ENCODE results near the gene NTMT1.

The NTMT1 gene

DNA sequence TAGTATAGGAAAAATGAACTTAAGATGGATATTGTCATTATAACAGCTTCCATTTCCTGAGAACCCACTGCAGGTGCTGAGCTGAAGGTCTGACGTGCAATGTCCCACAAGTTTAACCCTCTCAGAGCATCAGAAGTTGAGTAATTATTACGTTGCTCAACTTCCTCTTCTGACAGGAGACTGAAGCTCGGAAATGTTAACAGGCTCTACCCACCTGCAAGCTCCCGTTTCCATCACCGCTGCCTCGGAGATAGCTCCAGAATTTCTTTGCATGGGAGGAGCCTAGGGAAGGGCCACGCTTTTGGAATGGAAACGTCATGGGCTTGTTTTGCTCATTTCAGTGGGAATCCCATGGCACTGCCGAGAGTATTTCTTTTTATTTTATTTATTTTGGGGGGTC lies 1.0 kb upstream of the NTMT1 start:
- DNase-seq (ENCODE audit: insufficient read length, low spot score) (no peak), FAIRE-seq (no peak)
- TF ChIP-seq POLR2AphosphoS5 (IDR thresholded peaks at IDR 0.05; ENCODE audit: low read depth, low read length) (no peak), POLR2A (IDR thresholded peaks at IDR 0.05; ENCODE audit: low read depth, low read length) (no peak), SPI1 (IDR thresholded peaks at IDR 0.05; ENCODE audit: low read depth, low read length) (peak; percentile 24; the same call in 1 of the 2 replicates), POU2F2 (IDR thresholded peaks at IDR 0.05; ENCODE audit: low read depth, low read length) (no peak), PAX5 (IDR thresholded peaks at IDR 0.05; ENCODE audit: insufficient read depth, low read length, severe bottlenecking) (no peak), TAF1 (IDR thresholded peaks at IDR 0.05; ENCODE audit: low read depth, low read length) (no peak)

DNA sequence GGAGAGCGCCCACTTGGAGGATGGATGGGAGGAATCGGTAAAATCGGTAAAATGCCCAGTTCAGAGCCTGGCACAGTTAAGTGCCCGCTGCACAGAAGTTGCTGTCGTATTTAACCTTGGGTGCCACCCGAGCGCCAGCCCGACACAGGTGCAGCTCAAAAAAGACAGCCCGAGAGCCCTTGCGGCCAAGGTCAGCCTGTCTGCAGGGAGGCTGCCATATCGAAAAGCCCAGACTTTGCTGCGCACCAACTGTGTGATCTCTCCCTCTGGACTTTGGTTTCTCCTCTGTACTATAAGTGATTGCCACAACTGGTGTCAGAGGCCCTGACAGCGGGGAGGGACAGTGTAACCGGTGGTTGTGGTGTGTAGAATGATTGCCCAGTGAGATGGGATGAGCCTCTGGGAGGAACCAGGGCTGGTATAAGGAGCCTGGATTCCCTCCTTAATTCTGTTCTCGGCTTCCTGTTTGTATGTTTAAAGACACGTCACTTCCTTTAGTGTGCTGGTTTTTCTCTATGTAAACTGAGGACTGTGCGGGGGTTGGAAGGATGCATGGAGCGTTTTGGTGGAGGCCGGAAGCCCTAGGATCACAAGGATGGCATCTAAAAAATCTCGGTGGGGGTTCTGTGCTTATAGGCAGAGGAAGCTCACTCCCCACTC lies 792 bp downstream of the NTMT1 start:
- FAIRE-seq (no peak), DNase-seq (ENCODE audit: insufficient read length, low spot score) (no peak)
- TF ChIP-seq TAF1 (IDR thresholded peaks at IDR 0.05; ENCODE audit: low read depth, low read length) = no peak
- no peak for TF ChIP-seq PAX5 (IDR thresholded peaks at IDR 0.05; ENCODE audit: insufficient read depth, low read length, severe bottlenecking)
- 0 out of 2 replicates have a peak, but pooled peaks have one; percentile 5 for TF ChIP-seq SPI1 (IDR thresholded peaks at IDR 0.05; ENCODE audit: low read depth, low read length)
- TF ChIP-seq POLR2AphosphoS5 (IDR thresholded peaks at IDR 0.05; ENCODE audit: low read depth, low read length) = no peak; the same call in 1 of the 2 replicates
- no peak for TF ChIP-seq POU2F2 (IDR thresholded peaks at IDR 0.05; ENCODE audit: low read depth, low read length)
- TF ChIP-seq POLR2A (IDR thresholded peaks at IDR 0.05; ENCODE audit: low read depth, low read length) = no peak

DNA sequence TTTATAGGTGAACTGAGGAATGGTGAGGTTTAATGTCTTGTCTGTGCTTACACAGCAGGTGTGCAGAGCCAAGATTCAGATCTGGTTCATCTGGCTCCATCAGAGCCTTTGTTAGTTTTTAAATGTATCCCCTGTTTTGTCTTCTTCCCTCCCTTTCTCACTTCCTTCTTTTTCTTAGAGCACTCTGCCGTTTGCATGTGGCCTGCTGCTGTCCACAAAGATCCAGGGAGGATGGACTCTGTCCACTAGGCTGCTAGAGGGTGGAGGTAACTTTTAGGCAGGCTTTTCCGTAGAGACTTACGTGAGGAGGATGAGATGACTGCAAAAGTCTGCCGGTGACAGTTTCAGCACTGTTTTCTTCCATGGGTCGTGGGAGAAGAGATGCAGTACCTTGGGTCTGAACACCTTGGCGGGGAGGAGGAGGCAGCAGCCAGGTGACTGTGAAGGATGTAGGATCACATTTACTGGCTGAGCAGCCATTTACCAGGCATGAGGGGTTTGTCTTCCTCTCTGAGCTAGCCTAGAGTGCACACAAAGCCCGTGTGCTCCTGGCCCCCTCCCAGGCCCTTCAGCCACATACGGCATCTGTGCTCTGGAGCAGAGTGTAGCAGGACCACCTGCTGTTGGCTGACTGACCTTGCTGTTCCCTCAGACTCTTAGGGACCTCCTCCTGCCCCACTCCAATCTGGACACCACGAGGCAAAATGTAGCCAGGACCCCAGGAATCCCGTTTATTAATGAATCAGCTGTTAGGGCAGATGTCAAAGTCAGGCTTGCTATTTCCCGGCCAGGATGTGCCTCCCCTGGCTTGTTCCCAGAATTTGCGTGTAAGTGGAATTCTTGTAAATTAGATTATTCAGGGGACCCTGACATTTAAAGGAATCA lies 1.8 kb downstream of the NTMT1 start:
- no peak for FAIRE-seq
- TF ChIP-seq SPI1 (IDR thresholded peaks at IDR 0.05; ENCODE audit: low read depth, low read length) (peak; percentile 66; the same call in 1 of the 2 replicates), POLR2A (IDR thresholded peaks at IDR 0.05; ENCODE audit: low read depth, low read length) (no peak), POU2F2 (IDR thresholded peaks at IDR 0.05; ENCODE audit: low read depth, low read length) (no peak), TAF1 (IDR thresholded peaks at IDR 0.05; ENCODE audit: low read depth, low read length) (no peak), POLR2AphosphoS5 (IDR thresholded peaks at IDR 0.05; ENCODE audit: low read depth, low read length) (no peak)
- DNase-seq (ENCODE audit: insufficient read length, low spot score) = no peak

DNA sequence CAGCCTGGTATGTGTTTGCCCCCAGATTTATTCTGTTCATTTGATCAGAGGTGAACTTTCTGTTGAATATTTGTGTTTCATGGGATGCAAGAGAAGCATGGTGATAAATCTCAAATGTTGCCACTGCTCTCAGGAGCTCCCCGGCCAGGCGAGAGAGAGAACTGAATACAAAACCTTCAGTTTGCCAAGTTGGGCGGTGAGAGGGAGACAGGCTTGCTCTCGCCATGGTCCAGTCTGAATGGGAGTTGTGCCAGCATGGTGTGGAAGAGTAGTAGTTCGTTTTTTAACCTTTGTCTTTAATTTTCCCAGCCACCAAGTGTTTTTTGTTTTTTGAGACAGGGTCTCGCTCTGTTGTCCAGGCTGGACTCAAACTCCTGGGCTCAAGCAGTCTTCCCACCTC lies 2.7 kb downstream of the NTMT1 start:
- no peak for TF ChIP-seq TAF1 (IDR thresholded peaks at IDR 0.05; ENCODE audit: low read depth, low read length)
- no peak for TF ChIP-seq SPI1 (IDR thresholded peaks at IDR 0.05; ENCODE audit: low read depth, low read length)
- TF ChIP-seq PAX5 (IDR thresholded peaks at IDR 0.05; ENCODE audit: insufficient read depth, low read length, severe bottlenecking) = no peak
- TF ChIP-seq POLR2A (IDR thresholded peaks at IDR 0.05; ENCODE audit: low read depth, low read length) = no peak
- TF ChIP-seq POU2F2 (IDR thresholded peaks at IDR 0.05; ENCODE audit: low read depth, low read length) = no peak
- TF ChIP-seq POLR2AphosphoS5 (IDR thresholded peaks at IDR 0.05; ENCODE audit: low read depth, low read length) = no peak
- FAIRE-seq = no peak
- DNase-seq (ENCODE audit: insufficient read length, low spot score) = no peak

DNA sequence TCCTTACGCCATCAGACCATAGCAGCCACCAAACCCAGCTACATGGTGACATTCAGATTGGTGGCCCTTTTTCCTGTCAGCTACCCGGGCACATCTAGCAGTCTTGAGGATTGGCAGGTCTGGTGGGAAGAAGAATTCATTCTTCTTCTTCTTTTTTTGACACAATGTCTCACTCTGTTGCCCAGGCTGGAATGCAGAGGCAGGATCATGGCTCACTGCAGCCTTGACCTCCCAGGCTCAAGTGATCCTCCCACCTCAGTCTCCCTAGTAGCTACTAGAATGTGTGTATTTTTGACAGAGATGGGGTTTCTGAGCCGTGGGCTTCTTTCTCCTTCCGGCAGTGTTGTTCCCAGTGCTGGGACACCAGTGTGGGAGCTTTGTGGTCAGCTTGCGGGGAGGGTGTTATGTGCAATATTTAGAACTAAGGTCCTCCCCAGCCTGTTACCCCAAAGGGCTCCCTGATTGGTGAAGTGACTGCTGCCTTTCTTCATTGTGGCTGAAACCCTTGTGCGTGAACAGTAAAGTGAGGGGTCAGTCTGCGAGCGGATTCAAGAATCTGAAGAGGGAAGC lies 3.4 kb downstream of the NTMT1 start:
- FAIRE-seq = no peak
- DNase-seq (ENCODE audit: insufficient read length, low spot score) = no peak

DNA sequence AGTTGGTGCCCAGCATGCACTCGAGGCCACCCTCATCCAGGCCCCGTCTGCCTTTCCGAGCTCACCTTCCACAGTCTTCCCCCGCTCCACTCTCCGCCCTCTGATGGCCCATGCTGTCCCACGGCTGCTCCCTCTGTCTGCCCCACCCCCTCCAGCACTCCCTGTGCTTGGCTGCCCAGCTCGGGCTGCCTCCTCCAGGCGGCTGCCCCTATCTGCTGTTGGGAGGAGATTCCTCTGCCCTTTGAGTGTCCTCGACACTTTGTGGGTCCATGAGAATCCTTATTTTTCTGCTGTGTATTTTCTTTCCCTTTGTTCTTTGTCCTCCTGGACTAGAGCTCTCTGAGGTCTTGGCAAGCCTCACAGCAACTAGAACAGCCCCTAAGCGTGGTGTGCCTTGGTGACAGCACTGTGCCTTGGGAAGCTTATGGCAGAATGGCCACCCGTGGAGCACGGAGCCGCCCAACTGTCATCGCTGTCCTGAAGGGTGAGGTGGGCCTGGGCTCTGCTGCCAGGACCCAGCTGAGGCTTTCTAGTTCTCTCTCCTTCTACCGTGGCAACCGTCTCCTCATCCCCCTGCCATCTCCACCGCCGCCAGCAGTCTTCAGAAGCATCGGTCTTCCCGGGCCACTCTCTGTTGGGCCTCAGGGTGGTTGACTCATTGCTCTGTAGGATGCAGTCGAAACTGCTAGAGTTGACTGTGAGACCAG lies 5.2 kb downstream of the NTMT1 start:
- DNase-seq (ENCODE audit: insufficient read length, low spot score) (no peak), FAIRE-seq (no peak)

More for the DNA sequence above, 3.4 kb downstream of the NTMT1 start:
- TF ChIP-seq SPI1 (IDR thresholded peaks at IDR 0.05; ENCODE audit: low read depth, low read length) = no peak
- TF ChIP-seq TAF1 (IDR thresholded peaks at IDR 0.05; ENCODE audit: low read depth, low read length) = no peak
- no peak for TF ChIP-seq POU2F2 (IDR thresholded peaks at IDR 0.05; ENCODE audit: low read depth, low read length)
- TF ChIP-seq POLR2A (IDR thresholded peaks at IDR 0.05; ENCODE audit: low read depth, low read length) = no peak
- TF ChIP-seq POLR2AphosphoS5 (IDR thresholded peaks at IDR 0.05; ENCODE audit: low read depth, low read length) = no peak
- no peak for TF ChIP-seq PAX5 (IDR thresholded peaks at IDR 0.05; ENCODE audit: insufficient read depth, low read length, severe bottlenecking)

DNA sequence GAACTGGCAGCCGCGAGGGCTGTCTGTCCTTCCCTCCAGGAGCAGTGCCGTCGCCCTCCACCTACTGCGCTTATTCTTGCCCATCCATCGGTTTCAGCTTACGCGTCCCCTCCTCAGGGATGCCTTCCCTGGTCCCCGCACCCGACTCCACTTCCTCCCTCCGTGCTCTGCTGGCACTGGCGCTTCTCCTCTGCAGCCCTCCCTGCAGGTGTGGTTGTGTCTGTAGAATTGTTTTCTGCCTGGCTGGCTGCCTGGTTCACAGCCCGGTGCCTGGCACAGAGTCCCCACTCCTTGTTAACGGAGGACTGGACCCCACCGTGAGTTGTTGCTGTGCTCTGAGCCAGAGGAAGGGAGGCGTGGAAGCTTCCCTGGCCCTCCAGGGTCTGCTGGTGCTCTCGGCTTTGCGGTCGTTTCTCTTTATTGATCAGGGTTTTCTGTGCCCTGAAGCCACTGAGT lies 5.7 kb downstream of the NTMT1 start:
- FAIRE-seq (no peak), DNase-seq (ENCODE audit: insufficient read length, low spot score) (no peak)
- no peak for TF ChIP-seq PAX5 (IDR thresholded peaks at IDR 0.05; ENCODE audit: insufficient read depth, low read length, severe bottlenecking)
- TF ChIP-seq POU2F2 (IDR thresholded peaks at IDR 0.05; ENCODE audit: low read depth, low read length) = no peak
- no peak for TF ChIP-seq POLR2A (IDR thresholded peaks at IDR 0.05; ENCODE audit: low read depth, low read length)
- TF ChIP-seq TAF1 (IDR thresholded peaks at IDR 0.05; ENCODE audit: low read depth, low read length) = no peak
- no peak for TF ChIP-seq SPI1 (IDR thresholded peaks at IDR 0.05; ENCODE audit: low read depth, low read length)
- TF ChIP-seq POLR2AphosphoS5 (IDR thresholded peaks at IDR 0.05; ENCODE audit: low read depth, low read length) = no peak

More for the DNA sequence above, 5.2 kb downstream of the NTMT1 start:
- TF ChIP-seq POU2F2 (IDR thresholded peaks at IDR 0.05; ENCODE audit: low read depth, low read length) = no peak
- TF ChIP-seq SPI1 (IDR thresholded peaks at IDR 0.05; ENCODE audit: low read depth, low read length) = no peak
- no peak for TF ChIP-seq POLR2A (IDR thresholded peaks at IDR 0.05; ENCODE audit: low read depth, low read length)
- TF ChIP-seq TAF1 (IDR thresholded peaks at IDR 0.05; ENCODE audit: low read depth, low read length) = no peak
- no peak for TF ChIP-seq POLR2AphosphoS5 (IDR thresholded peaks at IDR 0.05; ENCODE audit: low read depth, low read length)
- TF ChIP-seq PAX5 (IDR thresholded peaks at IDR 0.05; ENCODE audit: insufficient read depth, low read length, severe bottlenecking) = no peak

DNA sequence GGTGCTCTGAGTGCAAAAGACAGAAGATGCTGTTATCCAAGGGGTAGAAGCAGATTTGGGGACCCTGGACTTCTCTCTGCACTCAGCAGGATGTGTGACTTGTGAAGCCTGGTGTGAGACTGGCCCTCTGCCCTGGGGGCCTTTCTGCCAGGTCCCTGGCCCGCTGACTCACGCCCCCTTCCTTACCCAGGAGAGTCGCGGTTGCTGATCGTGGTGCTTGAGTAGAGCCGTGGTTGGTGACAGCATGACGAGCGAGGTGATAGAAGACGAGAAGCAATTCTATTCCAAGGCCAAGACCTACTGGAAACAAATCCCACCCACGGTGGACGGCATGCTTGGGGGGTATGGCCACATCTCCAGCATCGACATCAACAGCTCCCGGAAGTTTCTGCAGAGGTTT lies 6.5 kb downstream of the NTMT1 start:
- no peak for FAIRE-seq
- no peak for TF ChIP-seq POLR2AphosphoS5 (IDR thresholded peaks at IDR 0.05; ENCODE audit: low read depth, low read length)
- TF ChIP-seq TAF1 (IDR thresholded peaks at IDR 0.05; ENCODE audit: low read depth, low read length) = no peak
- DNase-seq (ENCODE audit: insufficient read length, low spot score) = no peak
